K562 (cell line): ENCODE measurements around the gene ZNF787. TPM values are rescaled to one million over a fixed set of nuclear protein-coding genes. Genes with fewer than 3 reads are reported as not detected.

Source experiments
- ATF7 ChIP-seq: fragments of 450-650 bp; IDR thresholded peaks from 2 replicates; pipeline ENCODE4 v1.7.1; 2014; ENCODE audit warnings: mild to moderate bottlenecking, moderate library complexity
- NRF1 ChIP-seq, 2 experiments: fragments of 450-650 bp; IDR thresholded peaks in 1 of 2; conservative IDR thresholded peaks in 1 of 2; 2 replicates each; pipeline ENCODE4 v1.6.1; 2014; ENCODE audit warnings: mild to moderate bottlenecking in 2 of 2
- RBFOX2 ChIP-seq: fragments of 200-400 bp; formaldehyde crosslinking; IDR thresholded peaks from 2 replicates; pipeline ENCODE4 v1.6.1; 2017; ENCODE audit warnings: low read depth, mild to moderate bottlenecking, low read length, moderate library complexity
- SRSF9 ChIP-seq: fragments of 200-400 bp; formaldehyde crosslinking; IDR thresholded peaks from 2 replicates; pipeline ENCODE4 v1.6.1; 2017; ENCODE audit warnings: low read depth, low read length, borderline replicate concordance
- ZBTB7A ChIP-seq: IDR thresholded peaks from 2 replicates; pipeline ENCODE4 v1.6.1; 2011; ENCODE audit warnings: low read depth, mild to moderate bottlenecking, low read length, moderate library complexity, borderline replicate concordance; ENCODE audit not compliant: control insufficient read depth
- polyA plus RNA-seq, 8 experiments: library from polyadenylated mRNA; depleted of rRNA in 4 of 8; stranded (reverse) in 5 of 8; unstranded in 3 of 8; fragments of >200 nt; fragmentation: Nextera tagmentation in 2 of 8; fragmentation: Illumina TruSeq in 1 of 8; extraction: Ambion mirVana in 2 of 8; extraction: Trizol in 1 of 8; gene quantifications; 2 replicates each; pipeline versions ENCODE4 v1.2.1 to v1.2.3, GENCODE V29; 2011 to 2014; ENCODE audit warnings: inconsistent platforms in 1 of 8, missing spikeins in 1 of 8
- total RNA-seq, 7 experiments: library from RNA; depleted of rRNA in 6 of 7; stranded (reverse); fragments of >200 nt in 6 of 7; fragmentation: Illumina TruSeq in 2 of 7; extraction: Trizol in 2 of 7; gene quantifications; 2 replicates each; pipeline versions ENCODE4 v1.2.1 to v1.2.3, GENCODE V29; 2011 to 2021; ENCODE audit warnings: low replicate concordance in 1 of 7
- TF ChIP-seq, protein P1 (sequence below): fragments of 450-650 bp; IDR thresholded peaks from 2 replicates; pipeline ENCODE4 v1.6.1; 2018; ENCODE audit not compliant: partially characterized antibody

Gene ZNF787
- total and polyA plus RNA-seq, 9 of the 15 experiments (the other 6 are each of a cell fraction or from before 2014, with no cell fraction given): 0.45 to 77.6 (median 7.3) TPM

DNA sequence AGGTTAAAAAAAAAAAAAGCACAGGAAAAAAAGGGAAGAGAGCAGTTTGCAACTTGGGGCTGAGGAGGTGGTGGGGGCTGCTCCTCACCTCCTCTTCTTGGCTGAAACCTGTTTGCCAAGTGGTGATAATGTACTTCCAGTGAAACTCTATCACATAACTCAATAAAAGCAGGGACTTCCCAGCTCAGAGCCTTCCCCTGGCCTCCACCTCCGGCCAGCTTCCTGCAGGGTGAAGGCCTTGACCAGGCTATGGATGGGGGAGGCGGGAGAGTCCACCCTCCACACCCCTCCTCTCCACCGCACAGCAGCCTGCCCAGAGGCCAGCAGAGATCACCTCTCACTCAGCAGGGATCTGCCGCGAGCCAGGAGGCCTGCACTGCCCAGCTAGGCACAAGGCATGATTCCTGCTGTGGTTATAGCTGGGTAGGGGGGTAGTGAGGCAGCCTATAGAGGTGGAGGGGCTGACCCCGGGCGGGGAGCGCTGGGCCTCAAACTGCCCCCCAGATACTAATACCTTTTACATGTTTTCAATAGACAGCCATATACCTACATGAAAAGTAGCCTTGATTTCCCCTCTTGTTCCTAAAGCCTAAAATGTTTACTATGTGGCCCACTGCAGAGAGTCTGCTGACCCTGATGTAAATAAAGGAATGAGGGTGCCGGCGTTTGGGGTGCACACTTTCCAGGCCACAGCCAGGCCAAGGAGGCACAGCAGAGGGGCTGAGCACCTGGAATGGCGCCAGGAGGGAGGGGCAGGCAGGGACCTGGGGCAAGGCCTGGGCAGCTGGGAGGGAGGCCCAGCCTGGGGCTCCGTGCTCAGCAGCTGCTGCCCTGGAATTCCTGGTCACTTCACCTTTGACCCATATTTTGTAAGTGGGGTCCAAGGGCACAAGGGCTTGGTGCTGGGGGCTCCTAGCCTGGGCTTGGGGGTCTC, 10.3 kb downstream of the ZNF787 start (continued):
- TF ChIP-seq, protein P1, sequence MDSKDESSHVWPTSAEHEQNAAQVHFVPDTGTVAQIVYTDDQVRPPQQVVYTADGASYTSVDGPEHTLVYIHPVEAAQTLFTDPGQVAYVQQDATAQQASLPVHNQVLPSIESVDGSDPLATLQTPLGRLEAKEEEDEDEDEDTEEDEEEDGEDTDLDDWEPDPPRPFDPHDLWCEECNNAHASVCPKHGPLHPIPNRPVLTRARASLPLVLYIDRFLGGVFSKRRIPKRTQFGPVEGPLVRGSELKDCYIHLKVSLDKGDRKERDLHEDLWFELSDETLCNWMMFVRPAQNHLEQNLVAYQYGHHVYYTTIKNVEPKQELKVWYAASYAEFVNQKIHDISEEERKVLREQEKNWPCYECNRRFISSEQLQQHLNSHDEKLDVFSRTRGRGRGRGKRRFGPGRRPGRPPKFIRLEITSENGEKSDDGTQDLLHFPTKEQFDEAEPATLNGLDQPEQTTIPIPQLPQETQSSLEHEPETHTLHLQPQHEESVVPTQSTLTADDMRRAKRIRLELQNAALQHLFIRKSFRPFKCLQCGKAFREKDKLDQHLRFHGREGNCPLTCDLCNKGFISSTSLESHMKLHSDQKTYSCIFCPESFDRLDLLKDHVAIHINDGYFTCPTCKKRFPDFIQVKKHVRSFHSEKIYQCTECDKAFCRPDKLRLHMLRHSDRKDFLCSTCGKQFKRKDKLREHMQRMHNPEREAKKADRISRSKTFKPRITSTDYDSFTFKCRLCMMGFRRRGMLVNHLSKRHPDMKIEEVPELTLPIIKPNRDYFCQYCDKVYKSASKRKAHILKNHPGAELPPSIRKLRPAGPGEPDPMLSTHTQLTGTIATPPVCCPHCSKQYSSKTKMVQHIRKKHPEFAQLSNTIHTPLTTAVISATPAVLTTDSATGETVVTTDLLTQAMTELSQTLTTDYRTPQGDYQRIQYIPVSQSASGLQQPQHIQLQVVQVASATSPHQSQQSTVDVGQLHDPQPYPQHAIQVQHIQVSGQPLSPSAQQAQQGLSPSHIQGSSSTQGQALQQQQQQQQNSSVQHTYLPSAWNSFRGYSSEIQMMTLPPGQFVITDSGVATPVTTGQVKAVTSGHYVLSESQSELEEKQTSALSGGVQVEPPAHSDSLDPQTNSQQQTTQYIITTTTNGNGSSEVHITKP: peak; percentile 53
- TF ChIP-seq NRF1 (conservative IDR thresholded peaks at IDR 0.05 in 1 of 2, IDR thresholded peaks at IDR 0.05 in 1 of 2) (no peak), RBFOX2 (peak; percentile 34; the same call in 1 of the 2 replicates), SRSF9 (no peak), ATF7 (no peak), ZBTB7A (0 out of 2 replicates have a peak, but pooled peaks have one; percentile 23)
